Amniotic stem cell (primary cell): Measurements from ENCODE around the gene CTXND2.
A peak's percentile ranks its signal among the peaks of the same experiment; 100 is the strongest.
"Not testable (repeated sequence)": the region's sequence is repeated elsewhere in the genome, so short reads cannot be mapped to it uniquely, and the experiment has no call there.

Experiments used
- DNase-seq: peaks from one replicate; lab custom pipeline; 2025; lab: John Stamatoyannopoulos, UW

CTXND2 gene

GRCh38 chr1:150890033-150890416, 3.1 kb downstream of the CTXND2 start:
- no peak for DNase-seq

DNA sequence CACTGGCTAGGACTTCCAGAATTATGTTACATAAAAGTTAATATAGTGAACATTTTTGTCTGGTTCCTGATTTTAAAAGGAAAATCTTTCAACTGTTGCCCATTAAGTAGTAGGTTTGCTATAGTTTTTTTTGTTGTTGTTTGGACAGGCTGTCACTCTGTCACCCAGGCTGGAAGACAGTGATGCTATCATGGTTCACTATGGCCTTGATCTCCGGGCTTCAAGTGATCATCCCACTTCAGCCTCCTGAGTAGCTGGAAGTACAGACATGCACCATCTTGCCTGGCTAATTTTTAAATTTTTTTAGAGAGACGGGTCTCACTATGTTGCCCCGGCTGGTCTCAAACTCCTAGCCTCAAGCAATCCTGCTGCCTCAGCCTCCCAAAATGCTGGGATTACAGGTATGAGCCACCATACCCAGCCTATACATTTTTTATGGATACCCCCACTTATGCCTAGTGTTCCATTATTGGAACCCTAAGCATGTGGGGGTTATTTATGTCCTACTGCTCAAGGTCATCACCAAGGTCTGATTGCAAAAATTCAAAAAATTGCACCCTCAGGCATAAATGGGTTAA, 6.5 kb downstream of the CTXND2 start:
- no peak for DNase-seq

- DNase-seq = peak; percentile 15
Measured at GRCh38 chr1:150895618-150896017, 8.7 kb downstream of the CTXND2 start.

DNA sequence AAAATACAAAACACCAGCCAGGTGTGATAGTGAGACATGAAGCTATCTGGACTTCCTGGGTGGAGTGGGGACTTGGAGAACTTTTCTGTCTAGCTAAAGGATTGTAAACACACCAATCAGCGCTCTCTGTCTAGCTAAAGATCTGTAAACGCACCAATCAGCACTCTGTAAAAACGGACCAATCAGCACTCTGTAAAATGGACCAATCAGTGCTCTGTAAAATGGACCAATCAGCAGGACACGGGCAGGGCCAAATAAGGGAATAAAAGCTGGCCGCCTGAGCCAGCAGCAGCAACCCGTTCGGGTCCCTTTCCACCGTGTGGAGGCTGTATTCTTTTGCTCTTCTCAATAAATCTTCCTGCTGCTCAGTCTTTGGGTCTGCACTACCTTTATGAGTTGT, 12.9 kb downstream of the CTXND2 start:
- not testable (repeated sequence) for DNase-seq

- no peak for DNase-seq
Measured at GRCh38 chr1:150902346-150902745, 15.4 kb downstream of the CTXND2 start.

DNA sequence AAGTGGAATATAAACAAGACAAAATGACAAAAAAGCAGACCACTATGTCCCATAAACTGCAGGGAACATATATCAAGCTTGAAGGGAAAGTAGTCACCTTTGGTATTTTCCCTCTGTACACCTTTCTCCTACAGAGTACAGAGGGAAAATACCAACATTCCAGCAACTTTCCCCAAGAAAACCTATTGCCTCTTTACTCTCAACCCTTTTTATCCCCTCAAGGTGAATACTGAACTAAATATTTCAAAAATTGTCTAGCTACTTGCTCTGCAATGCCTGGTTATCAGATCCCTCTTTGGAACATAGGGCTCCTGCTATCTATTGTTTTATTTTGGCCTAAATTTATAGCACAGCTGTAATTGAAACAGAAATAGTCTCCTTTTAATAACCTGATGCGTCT, 15.8 kb downstream of the CTXND2 start:
- no peak for DNase-seq

DNA sequence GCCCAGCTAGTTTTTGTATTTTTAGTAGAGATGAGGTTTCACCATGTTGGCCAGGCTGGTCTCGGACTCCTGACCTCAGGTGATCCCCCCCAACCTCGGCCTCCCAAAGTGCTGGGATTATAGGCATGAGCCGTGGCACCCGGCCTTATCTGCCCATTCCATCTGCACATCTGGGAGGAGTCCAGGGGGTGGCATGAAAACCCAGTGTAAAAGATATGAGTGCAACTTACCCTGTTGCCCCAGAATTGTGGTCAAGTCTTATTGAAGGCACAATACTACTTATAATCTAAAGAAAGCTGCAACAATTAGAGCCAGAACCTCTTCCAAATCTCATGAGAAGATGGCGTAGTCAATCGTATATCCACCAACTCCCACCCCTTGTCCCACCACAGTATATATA, 18.4 kb downstream of the CTXND2 start:
- no peak for DNase-seq

- DNase-seq = no peak
Measured at GRCh38 chr1:150906329-150906728, 19.4 kb downstream of the CTXND2 start.

DNA sequence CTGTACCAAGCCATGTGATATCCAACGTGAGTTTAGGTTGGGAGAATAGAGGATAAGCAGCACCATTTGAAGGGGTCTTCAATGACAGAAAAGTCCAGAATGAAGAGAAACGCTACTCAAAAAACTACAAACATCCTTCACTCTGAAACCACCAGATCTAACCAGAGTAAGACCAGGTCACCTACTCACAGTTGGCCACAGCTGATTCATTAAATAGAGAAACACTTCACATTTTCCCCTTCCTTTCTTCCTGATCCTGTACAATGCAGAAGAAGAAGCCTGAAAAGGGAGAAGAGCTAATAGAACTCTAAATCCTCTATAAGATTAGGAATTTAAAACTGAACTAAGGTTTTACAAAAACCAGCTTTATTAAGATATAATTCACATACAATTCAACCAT, 19.9 kb downstream of the CTXND2 start:
- DNase-seq = no peak

DNA sequence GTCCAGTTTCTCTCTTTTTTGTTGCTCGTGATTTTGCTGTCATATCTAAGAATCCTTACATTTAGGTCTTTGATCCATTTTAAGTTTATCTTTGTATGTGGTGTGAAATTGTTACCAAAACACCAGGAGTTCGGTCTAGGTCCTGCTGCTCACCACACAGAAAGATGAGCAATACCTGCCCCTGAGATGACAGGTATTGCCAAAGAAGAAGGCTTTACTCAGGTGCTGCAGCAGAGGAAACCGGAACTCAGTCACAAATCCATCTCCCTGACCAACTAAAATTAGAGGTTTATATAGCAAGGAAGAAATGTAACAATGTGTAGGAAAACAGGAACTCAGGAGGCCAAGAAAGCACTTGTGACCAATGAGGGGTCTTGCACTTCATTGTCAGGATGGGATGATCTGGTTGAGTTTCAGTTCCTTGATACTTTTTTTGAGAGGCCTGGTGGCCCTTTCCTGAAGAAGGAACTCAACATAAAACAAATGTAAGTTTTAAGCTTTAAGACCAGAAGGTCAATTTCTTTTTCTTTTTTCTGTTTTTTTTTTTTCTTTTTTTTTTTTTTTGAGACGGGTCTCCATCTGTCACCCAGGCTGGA, 22.7 kb downstream of the CTXND2 start:
- no peak for DNase-seq

GRCh38 chr1:150912623-150913022, 25.7 kb downstream of the CTXND2 start:
- DNase-seq = no peak

DNA sequence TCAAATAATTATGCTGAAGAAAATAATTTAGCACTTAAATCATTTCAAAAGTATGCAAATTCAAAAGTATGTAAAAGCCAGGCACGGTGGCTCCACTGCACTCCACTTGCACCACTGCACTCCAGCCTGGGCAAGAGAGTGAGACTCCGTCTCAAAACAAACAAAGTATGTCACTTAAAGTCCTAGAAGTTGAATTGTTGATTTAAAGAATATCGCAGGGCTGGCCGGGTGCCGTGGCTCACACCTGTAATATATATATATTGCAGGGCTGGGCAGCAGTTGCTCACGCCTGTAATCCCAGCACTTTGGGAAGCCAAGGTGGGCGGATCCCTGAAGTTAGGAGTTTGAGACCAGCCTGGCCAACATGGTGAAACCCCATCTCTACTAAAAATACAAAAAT, 30.5 kb downstream of the CTXND2 start:
- DNase-seq = no peak

GRCh38 chr1:150922519-150922975, 35.6 kb downstream of the CTXND2 start:
- peak; percentile 69 for DNase-seq

GRCh38 chr1:150925080-150925479, 38.1 kb downstream of the CTXND2 start:
- DNase-seq = no peak

DNA sequence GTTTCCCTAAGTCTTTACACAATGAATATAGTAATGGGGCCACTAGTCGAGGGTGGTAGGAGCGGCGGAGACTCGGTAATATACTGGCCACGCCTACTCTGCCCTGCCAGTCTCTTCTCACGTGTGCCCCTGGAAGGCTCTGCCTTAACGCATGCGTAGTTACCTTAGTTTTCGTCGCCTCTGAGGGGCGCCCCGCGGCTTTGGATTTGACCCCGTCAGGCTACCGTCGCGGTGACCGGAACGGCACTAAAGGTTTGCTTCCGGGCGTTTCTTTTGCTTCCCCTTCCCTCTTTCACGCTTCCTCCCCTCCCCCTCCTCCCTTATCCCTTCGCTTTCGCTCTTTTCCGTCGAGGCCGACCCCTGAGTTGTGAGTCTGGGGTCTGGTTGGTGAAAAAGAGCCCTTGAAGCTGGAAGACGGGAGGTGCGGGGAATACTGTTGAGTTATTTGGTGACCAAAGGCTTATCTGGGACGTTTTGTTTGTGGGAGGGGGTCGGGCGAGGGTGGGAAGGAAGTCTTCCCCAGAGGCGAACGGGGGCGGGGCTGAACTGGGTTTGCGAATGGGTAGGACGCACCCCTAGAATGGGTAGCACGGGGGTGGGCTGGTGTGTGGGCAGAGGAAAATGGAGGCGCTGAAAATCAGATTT, 39.3 kb downstream of the CTXND2 start, which contains the start of gene SETDB1:
Gene SETDB1 (plus strand): TSS at position 267 of the 645 bp plus-strand sequence. CDS start 1,352 bp downstream, outside the sequence.
- DNase-seq = peak; percentile 75

- no peak for DNase-seq
Measured at GRCh38 chr1:150927624-150928023, 40.7 kb downstream of the CTXND2 start.

DNA sequence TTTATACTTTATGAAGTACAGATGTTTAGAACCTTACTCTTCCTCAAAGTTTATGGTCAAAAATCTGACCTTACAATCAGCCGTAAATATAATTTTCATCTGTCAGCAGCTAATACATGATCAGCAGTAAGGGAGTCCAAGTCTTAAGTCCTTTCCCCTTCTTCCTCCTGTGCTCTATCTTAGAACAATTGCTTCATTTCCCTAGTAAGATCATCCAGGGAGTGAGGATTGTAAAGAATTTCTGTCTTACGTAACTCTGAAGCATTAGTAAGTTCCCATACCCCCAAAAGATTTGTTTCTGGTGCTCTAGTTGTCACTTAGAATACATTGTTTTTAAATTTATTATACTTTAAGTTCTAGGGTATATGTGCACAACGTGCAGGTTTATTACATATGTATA, 41.4 kb downstream of the CTXND2 start:
- no peak for DNase-seq

- DNase-seq = not testable (repeated sequence)
Measured at GRCh38 chr1:150928775-150929174, 41.8 kb downstream of the CTXND2 start.

DNA sequence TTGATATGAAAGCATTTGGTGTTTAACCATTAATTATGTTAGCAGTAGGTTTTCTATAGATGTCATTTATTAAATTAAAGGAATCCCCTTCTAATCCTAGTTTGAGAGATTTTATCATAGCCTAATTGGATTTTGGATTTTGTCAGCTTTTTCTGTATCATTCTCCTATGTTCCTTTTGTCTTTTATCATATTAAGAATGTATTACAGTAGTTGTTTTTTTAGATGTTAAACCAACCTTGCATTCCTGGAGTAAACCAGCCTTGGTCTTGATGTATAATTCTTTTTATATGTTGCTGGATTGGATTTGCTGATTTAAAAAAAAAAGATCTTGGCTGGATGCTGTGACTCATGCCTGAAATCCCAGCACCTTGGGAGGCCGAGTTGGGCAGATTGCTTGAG, 44.8 kb downstream of the CTXND2 start:
- no peak for DNase-seq

DNA sequence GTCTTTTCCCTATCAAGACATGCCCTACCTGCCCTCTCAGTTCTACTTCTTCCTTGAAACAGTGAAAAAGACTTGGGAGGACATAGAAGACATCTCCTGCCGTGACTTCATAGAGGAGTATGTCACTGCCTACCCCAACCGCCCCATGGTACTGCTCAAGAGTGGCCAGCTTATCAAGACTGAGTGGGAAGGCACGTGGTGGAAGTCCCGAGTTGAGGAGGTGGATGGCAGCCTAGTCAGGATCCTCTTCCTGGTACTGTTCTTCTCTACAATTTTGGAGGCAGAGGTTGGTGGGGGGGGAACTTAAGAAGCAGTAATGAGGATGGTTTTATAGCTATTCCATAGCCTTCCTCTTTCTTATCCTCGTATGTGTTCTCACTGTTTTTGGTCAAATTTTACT, 57.9 kb downstream of the CTXND2 start:
- DNase-seq = no peak

- no peak for DNase-seq
Measured at GRCh38 chr1:150954708-150955107, 67.8 kb downstream of the CTXND2 start.

- DNase-seq = no peak
Measured at GRCh38 chr1:150955280-150955679, 68.3 kb downstream of the CTXND2 start.

DNA sequence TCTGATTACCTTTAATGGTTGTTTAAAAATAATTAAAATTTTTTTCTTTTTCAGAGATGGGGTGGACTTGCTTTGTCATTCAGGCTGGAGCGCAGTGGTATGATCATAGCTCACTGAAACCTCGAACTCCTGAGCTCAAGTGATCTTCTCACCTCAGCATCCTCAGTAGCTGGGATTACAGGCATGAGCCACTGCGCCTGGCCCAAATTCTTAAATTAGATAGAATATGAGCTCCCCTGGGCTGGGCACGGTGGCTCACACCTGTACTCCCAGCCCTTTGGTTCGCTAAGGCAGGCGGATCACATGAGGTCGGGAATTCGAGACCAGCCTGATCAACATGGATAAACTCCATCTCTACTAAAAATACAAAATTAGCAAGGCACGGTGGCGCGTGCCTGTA, 70.7 kb downstream of the CTXND2 start:
- DNase-seq = no peak

DNA sequence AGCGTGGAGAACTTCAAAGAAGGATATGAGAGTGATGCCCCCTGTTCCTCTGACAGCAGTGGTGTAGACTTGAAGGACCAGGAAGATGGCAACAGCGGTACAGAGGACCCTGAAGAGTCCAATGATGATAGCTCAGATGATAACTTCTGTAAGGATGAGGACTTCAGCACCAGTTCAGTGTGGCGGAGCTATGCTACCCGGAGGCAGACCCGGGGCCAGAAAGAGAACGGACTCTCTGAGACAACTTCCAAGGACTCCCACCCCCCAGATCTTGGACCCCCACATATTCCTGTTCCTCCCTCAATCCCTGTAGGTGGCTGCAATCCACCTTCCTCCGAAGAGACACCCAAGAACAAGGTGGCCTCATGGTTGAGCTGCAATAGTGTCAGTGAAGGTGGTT, 73.7 kb downstream of the CTXND2 start:
- DNase-seq = no peak
